WTC11 (cell line): Measurements from ENCODE around the gene OCIAD1. TPM values are rescaled to one million over a fixed set of nuclear protein-coding genes. Genes with fewer than 3 reads are reported as not detected.

Source experiments
- ATAC-seq: fragments of 200-7000 bp; cut with Tn5 transposase; 2 replicates; pipeline ENCODE4 v1.10.0; 2021; ENCODE audit warnings: mild to moderate bottlenecking, moderate library complexity
- CTCF ChIA-PET: fragments of 300-600 bp; sonication (Branson Sonifier 250); formaldehyde crosslinking; loops from one replicate; lab custom pipeline; 2021; ENCODE audit warnings: antibody characterized with exemption; lab: Charles Lee
- POLR2A ChIA-PET: fragments of 350-600 bp; sonication (Branson Sonifier 250); formaldehyde crosslinking; loops from one replicate; lab custom pipeline; 2021; ENCODE audit warnings: antibody characterized with exemption; lab: Charles Lee
- DNase-seq: peaks from one replicate; pipeline ENCODE4 v3.0.0; 2021; ENCODE audit warnings: low spot score
- H3K27ac Mint-ChIP-seq: 2 replicates; pipeline ENCODE4 v1.8.0; 2021; ENCODE audit warnings: mixed read lengths
- H3K27me3 Mint-ChIP-seq: 2 replicates; pipeline ENCODE4 v1.8.0; 2021; ENCODE audit warnings: low read depth, mild to moderate bottlenecking, moderate library complexity, mixed read lengths
- H3K36me3 Mint-ChIP-seq: 2 replicates; pipeline ENCODE4 v1.8.0; 2021; ENCODE audit warnings: mixed read lengths
- H3K4me1 Mint-ChIP-seq: 2 replicates; pipeline ENCODE4 v1.8.0; 2022; ENCODE audit warnings: mixed read lengths
- H3K4me3 Mint-ChIP-seq: 2 replicates; pipeline ENCODE4 v1.8.0; 2021; ENCODE audit warnings: mild to moderate bottlenecking, moderate library complexity, mixed read lengths
- H3K9me3 Mint-ChIP-seq: 2 replicates; pipeline ENCODE4 v1.8.0; 2021; ENCODE audit warnings: mixed read lengths
- EMX1 ChIP-seq: fragments of 250-450 bp; sonication (Bioruptor Pico); IDR thresholded peaks from 2 replicates; pipeline ENCODE4 v1.8.0; 2021; ENCODE audit warnings: mild to moderate bottlenecking
- GRHL2 ChIP-seq: fragments of 250-450 bp; sonication (Bioruptor Pico); IDR thresholded peaks from 2 replicates; pipeline ENCODE4 v1.8.0; 2022; ENCODE audit warnings: mild to moderate bottlenecking, moderate library complexity; ENCODE audit not compliant: insufficient replicate concordance, severe bottlenecking
- GTF2I ChIP-seq: fragments of 250-450 bp; sonication (Bioruptor Pico); conservative IDR thresholded peaks from 2 replicates; pipeline ENCODE4 v1.4.0; 2021; ENCODE audit warnings: mild to moderate bottlenecking
- HMGA2 ChIP-seq: fragments of 250-450 bp; sonication (Bioruptor Pico); IDR thresholded peaks from 2 replicates; pipeline ENCODE4 v1.4.0; 2021; ENCODE audit warnings: mild to moderate bottlenecking, moderate library complexity
- NR2C2 ChIP-seq: sonication (generic); formaldehyde crosslinking; IDR thresholded peaks from 2 replicates; pipeline ENCODE4 v1.8.0; 2022; ENCODE audit warnings: mild to moderate bottlenecking, missing genetic modification reagents
- RORB ChIP-seq: fragments of 250-450 bp; sonication (Bioruptor Pico); IDR thresholded peaks from 2 replicates; pipeline ENCODE4 v1.9.0; 2021; ENCODE audit warnings: mild to moderate bottlenecking
- SMAD4 ChIP-seq: sonication (generic); formaldehyde crosslinking; IDR thresholded peaks from 2 replicates; pipeline ENCODE4 v1.8.0; 2022; ENCODE audit warnings: mild to moderate bottlenecking, missing genetic modification reagents
- TEAD1 ChIP-seq: sonication (generic); formaldehyde crosslinking; IDR thresholded peaks from 2 replicates; pipeline ENCODE4 v1.8.0; 2022; ENCODE audit warnings: mild to moderate bottlenecking, missing genetic modification reagents
- TP53 ChIP-seq: sonication (generic); formaldehyde crosslinking; IDR thresholded peaks from 2 replicates; pipeline ENCODE4 v1.8.1; 2023; ENCODE audit warnings: mild to moderate bottlenecking, missing genetic modification reagents
- ZNF232 ChIP-seq: sonication (generic); formaldehyde crosslinking; IDR thresholded peaks from 2 replicates; pipeline ENCODE4 v1.8.0; 2022; ENCODE audit warnings: mild to moderate bottlenecking, missing genetic modification reagents
- ZNF317 ChIP-seq: sonication (generic); formaldehyde crosslinking; IDR thresholded peaks from 2 replicates; pipeline ENCODE4 v1.8.1; 2023; ENCODE audit warnings: low read depth, mild to moderate bottlenecking, moderate library complexity, missing genetic modification reagents, borderline replicate concordance
- ZNF416 ChIP-seq: fragments of 250-450 bp; sonication (Bioruptor Pico); IDR thresholded peaks from 2 replicates; pipeline ENCODE4 v1.9.0; 2021; ENCODE audit warnings: mild to moderate bottlenecking, inconsistent platforms
- ZNF423 ChIP-seq: fragments of 250-450 bp; sonication (Bioruptor Pico); IDR thresholded peaks from 2 replicates; pipeline ENCODE4 v2.1.2; 2022; ENCODE audit warnings: mild to moderate bottlenecking, moderate library complexity
- total RNA-seq: library from RNA; stranded (reverse); gene quantifications from 3 replicates; pipeline ENCODE4 v1.2.3, GENCODE V29; 2021
- TF ChIP-seq, protein P1 (sequence below): sonication (generic); formaldehyde crosslinking; IDR thresholded peaks from 2 replicates; pipeline ENCODE4 v1.8.0; 2022; ENCODE audit warnings: missing genetic modification reagents
- TF ChIP-seq, protein P2 (sequence below): sonication (generic); formaldehyde crosslinking; IDR thresholded peaks from 2 replicates; pipeline ENCODE4 v1.8.1; 2023; ENCODE audit warnings: mild to moderate bottlenecking, missing genetic modification reagents
- TF ChIP-seq, protein P3 (sequence below): sonication (generic); formaldehyde crosslinking; IDR thresholded peaks from 2 replicates; pipeline ENCODE4 v1.8.0; 2023; ENCODE audit warnings: mild to moderate bottlenecking, missing genetic modification reagents
- TF ChIP-seq, protein P4 (sequence below): fragments of 200-600 bp; IDR thresholded peaks from 2 replicates; pipeline ENCODE4 v1.8.0; 2022; ENCODE audit warnings: antibody characterized with exemption
- TF ChIP-seq, protein P5 (sequence below): sonication (generic); formaldehyde crosslinking; IDR thresholded peaks from 2 replicates; pipeline ENCODE4 v1.8.1; 2023; ENCODE audit warnings: mild to moderate bottlenecking, missing genetic modification reagents, moderate library complexity
- TF ChIP-seq, protein P6 (sequence below): sonication (generic); formaldehyde crosslinking; IDR thresholded peaks from 2 replicates; pipeline ENCODE4 v1.8.1; 2023; ENCODE audit warnings: mild to moderate bottlenecking, moderate library complexity, missing genetic modification reagents

The OCIAD1 gene
- total RNA-seq, 1 experiment from 2014 or later, result 135 TPM

DNA sequence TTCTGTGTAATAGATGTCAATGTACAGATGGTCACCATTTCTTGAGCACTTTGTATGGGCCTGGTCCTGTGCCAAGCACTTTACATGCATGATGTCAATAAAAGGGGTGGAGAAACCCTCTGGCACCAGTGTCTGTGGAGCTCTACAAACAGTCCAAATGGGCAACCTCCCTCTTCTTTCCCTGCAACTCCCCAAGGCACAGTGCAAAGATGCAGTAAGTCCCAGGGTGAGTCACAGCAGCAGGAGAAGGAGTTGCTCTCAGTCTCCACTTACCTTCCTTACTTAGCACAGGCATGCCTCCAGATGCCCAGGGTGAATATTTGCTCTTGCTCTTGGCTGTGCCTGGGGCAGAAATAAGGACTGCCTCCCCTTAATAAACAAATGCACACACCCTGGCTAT, 71.4 kb downstream of the OCIAD1 start:
- H3K27me3 Mint-ChIP-seq, result no peaks in the 10 kb centered on the region
- CTCF ChIA-PET, result interaction anchor here (0.6 kb wide), 1 partner anchor 42 kb away, joined by 4 read pairs; no protein-coding TSS in a partner anchor
- no peak for ATAC-seq

More for the DNA sequence above, 71.4 kb downstream of the OCIAD1 start:
- TF ChIP-seq, protein P1, sequence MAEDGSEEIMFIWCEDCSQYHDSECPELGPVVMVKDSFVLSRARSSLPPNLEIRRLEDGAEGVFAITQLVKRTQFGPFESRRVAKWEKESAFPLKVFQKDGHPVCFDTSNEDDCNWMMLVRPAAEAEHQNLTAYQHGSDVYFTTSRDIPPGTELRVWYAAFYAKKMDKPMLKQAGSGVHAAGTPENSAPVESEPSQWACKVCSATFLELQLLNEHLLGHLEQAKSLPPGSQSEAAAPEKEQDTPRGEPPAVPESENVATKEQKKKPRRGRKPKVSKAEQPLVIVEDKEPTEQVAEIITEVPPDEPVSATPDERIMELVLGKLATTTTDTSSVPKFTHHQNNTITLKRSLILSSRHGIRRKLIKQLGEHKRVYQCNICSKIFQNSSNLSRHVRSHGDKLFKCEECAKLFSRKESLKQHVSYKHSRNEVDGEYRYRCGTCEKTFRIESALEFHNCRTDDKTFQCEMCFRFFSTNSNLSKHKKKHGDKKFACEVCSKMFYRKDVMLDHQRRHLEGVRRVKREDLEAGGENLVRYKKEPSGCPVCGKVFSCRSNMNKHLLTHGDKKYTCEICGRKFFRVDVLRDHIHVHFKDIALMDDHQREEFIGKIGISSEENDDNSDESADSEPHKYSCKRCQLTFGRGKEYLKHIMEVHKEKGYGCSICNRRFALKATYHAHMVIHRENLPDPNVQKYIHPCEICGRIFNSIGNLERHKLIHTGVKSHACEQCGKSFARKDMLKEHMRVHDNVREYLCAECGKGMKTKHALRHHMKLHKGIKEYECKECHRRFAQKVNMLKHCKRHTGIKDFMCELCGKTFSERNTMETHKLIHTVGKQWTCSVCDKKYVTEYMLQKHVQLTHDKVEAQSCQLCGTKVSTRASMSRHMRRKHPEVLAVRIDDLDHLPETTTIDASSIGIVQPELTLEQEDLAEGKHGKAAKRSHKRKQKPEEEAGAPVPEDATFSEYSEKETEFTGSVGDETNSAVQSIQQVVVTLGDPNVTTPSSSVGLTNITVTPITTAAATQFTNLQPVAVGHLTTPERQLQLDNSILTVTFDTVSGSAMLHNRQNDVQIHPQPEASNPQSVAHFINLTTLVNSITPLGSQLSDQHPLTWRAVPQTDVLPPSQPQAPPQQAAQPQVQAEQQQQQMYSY, result no peak
- TF ChIP-seq SMAD4 (CRISPR knock-in tag) (no peak), TP53 (CRISPR knock-in tag) (no peak), NR2C2 (CRISPR knock-in tag) (no peak), GRHL2 (CRISPR knock-in tag) (no peak), ZNF423 (CRISPR knock-in tag) (no peak), TEAD1 (CRISPR knock-in tag) (no peak), ZNF416 (CRISPR knock-in tag) (no peak), HMGA2 (CRISPR knock-in tag) (no peak), RORB (CRISPR knock-in tag) (no peak), EMX1 (CRISPR knock-in tag) (no peak), ZNF317 (CRISPR knock-in tag) (no peak), GTF2I (no peak), ZNF232 (no peak)
- TF ChIP-seq, protein P2, sequence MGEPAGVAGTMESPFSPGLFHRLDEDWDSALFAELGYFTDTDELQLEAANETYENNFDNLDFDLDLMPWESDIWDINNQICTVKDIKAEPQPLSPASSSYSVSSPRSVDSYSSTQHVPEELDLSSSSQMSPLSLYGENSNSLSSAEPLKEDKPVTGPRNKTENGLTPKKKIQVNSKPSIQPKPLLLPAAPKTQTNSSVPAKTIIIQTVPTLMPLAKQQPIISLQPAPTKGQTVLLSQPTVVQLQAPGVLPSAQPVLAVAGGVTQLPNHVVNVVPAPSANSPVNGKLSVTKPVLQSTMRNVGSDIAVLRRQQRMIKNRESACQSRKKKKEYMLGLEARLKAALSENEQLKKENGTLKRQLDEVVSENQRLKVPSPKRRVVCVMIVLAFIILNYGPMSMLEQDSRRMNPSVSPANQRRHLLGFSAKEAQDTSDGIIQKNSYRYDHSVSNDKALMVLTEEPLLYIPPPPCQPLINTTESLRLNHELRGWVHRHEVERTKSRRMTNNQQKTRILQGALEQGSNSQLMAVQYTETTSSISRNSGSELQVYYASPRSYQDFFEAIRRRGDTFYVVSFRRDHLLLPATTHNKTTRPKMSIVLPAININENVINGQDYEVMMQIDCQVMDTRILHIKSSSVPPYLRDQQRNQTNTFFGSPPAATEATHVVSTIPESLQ (CRISPR knock-in tag), result no peak
- TF ChIP-seq, protein P3, sequence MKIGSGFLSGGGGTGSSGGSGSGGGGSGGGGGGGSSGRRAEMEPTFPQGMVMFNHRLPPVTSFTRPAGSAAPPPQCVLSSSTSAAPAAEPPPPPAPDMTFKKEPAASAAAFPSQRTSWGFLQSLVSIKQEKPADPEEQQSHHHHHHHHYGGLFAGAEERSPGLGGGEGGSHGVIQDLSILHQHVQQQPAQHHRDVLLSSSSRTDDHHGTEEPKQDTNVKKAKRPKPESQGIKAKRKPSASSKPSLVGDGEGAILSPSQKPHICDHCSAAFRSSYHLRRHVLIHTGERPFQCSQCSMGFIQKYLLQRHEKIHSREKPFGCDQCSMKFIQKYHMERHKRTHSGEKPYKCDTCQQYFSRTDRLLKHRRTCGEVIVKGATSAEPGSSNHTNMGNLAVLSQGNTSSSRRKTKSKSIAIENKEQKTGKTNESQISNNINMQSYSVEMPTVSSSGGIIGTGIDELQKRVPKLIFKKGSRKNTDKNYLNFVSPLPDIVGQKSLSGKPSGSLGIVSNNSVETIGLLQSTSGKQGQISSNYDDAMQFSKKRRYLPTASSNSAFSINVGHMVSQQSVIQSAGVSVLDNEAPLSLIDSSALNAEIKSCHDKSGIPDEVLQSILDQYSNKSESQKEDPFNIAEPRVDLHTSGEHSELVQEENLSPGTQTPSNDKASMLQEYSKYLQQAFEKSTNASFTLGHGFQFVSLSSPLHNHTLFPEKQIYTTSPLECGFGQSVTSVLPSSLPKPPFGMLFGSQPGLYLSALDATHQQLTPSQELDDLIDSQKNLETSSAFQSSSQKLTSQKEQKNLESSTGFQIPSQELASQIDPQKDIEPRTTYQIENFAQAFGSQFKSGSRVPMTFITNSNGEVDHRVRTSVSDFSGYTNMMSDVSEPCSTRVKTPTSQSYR (CRISPR knock-in tag), result no peak
- TF ChIP-seq, protein P4, sequence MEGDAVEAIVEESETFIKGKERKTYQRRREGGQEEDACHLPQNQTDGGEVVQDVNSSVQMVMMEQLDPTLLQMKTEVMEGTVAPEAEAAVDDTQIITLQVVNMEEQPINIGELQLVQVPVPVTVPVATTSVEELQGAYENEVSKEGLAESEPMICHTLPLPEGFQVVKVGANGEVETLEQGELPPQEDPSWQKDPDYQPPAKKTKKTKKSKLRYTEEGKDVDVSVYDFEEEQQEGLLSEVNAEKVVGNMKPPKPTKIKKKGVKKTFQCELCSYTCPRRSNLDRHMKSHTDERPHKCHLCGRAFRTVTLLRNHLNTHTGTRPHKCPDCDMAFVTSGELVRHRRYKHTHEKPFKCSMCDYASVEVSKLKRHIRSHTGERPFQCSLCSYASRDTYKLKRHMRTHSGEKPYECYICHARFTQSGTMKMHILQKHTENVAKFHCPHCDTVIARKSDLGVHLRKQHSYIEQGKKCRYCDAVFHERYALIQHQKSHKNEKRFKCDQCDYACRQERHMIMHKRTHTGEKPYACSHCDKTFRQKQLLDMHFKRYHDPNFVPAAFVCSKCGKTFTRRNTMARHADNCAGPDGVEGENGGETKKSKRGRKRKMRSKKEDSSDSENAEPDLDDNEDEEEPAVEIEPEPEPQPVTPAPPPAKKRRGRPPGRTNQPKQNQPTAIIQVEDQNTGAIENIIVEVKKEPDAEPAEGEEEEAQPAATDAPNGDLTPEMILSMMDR, result no peak
- TF ChIP-seq, protein P5, sequence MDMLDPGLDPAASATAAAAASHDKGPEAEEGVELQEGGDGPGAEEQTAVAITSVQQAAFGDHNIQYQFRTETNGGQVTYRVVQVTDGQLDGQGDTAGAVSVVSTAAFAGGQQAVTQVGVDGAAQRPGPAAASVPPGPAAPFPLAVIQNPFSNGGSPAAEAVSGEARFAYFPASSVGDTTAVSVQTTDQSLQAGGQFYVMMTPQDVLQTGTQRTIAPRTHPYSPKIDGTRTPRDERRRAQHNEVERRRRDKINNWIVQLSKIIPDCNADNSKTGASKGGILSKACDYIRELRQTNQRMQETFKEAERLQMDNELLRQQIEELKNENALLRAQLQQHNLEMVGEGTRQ (CRISPR knock-in tag), result no peak
- TF ChIP-seq, protein P6, sequence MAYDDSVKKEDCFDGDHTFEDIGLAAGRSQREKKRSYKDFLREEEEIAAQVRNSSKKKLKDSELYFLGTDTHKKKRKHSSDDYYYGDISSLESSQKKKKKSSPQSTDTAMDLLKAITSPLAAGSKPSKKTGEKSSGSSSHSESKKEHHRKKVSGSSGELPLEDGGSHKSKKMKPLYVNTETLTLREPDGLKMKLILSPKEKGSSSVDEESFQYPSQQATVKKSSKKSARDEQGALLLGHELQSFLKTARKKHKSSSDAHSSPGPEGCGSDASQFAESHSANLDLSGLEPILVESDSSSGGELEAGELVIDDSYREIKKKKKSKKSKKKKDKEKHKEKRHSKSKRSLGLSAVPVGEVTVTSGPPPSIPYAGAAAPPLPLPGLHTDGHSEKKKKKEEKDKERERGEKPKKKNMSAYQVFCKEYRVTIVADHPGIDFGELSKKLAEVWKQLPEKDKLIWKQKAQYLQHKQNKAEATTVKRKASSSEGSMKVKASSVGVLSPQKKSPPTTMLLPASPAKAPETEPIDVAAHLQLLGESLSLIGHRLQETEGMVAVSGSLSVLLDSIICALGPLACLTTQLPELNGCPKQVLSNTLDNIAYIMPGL (CRISPR knock-in tag), result no peak
- Mint-ChIP-seq H3K27ac (no peak overlapping the region), H3K4me1 (peaks cover 22% of the 10 kb centered on the region), H3K36me3 (peaks cover 51% of the 10 kb centered on the region), H3K4me3 (no peak overlapping the region), H3K9me3 (no peaks in the 10 kb centered on the region)
- POLR2A ChIA-PET, result no interaction called here
- DNase-seq, result no peak
